DOHH2 (cell line): Measurements from ENCODE around the gene IL32.
A peak's percentile ranks its signal among the peaks of the same experiment; 100 is the strongest.

ENCODE experiments used
- H3F3A ChIP-seq: fragments of 200-600 bp; sonication (generic), shearing (Covaris generic); 2 replicates; pipeline ENCODE4 v1.6.0; 2016; ENCODE audit warnings: antibody characterized with exemption, mild to moderate bottlenecking; ENCODE audit not compliant: control insufficient read depth, insufficient read depth
- H3K27ac ChIP-seq: fragments of 200-600 bp; sonication (generic); 2 replicates; pipeline ENCODE4 v1.5.1; 2014; ENCODE audit warnings: low read depth, mild to moderate bottlenecking, low read length, moderate library complexity
- H3K27me3 ChIP-seq: fragments of 200-600 bp; sonication (generic); 2 replicates; pipeline ENCODE4 v1.6.1; 2014; ENCODE audit warnings: mild to moderate bottlenecking, low read length, mixed read lengths; ENCODE audit not compliant: control insufficient read depth
- H3K36me3 ChIP-seq: fragments of 200-600 bp; sonication (generic); 2 replicates; pipeline ENCODE4 v1.6.1; 2014; ENCODE audit warnings: mild to moderate bottlenecking, low read length, moderate library complexity, mixed read lengths; ENCODE audit not compliant: control insufficient read depth
- H3K4me1 ChIP-seq: fragments of 200-600 bp; sonication (generic); 2 replicates; pipeline ENCODE4 v1.6.1; 2014; ENCODE audit warnings: mild to moderate bottlenecking, low read length, mixed read lengths; ENCODE audit not compliant: control insufficient read depth
- H3K4me2 ChIP-seq: fragments of 200-600 bp; sonication (generic); 2 replicates; pipeline ENCODE4 v1.6.0; 2014; ENCODE audit warnings: mild to moderate bottlenecking, low read length, moderate library complexity
- H3K4me3 ChIP-seq: fragments of 200-600 bp; sonication (generic); 2 replicates; pipeline ENCODE4 v1.5.1; 2014; ENCODE audit warnings: mild to moderate bottlenecking, low read length, mixed read lengths
- H3K79me2 ChIP-seq: fragments of 200-600 bp; sonication (generic); 2 replicates; pipeline ENCODE4 v1.6.1; 2014; ENCODE audit warnings: mild to moderate bottlenecking, low read length, mixed read lengths; ENCODE audit not compliant: control insufficient read depth
- H3K9me2 ChIP-seq: fragments of 200-600 bp; sonication (generic); replicated peaks from 2 replicates; pipeline ENCODE4 v1.6.1; 2014; ENCODE audit warnings: mild to moderate bottlenecking, low read length, mixed read lengths; ENCODE audit not compliant: control insufficient read depth
- H3K9me3 ChIP-seq: fragments of 200-600 bp; sonication (generic); 2 replicates; pipeline ENCODE4 v1.6.1; 2014; ENCODE audit warnings: antibody characterized with exemption, low read length, mixed read lengths; ENCODE audit not compliant: control insufficient read depth, insufficient read depth
- H4K20me1 ChIP-seq: fragments of 200-600 bp; sonication (generic); 2 replicates; pipeline ENCODE4 v1.6.0; 2014; ENCODE audit warnings: low read depth, mild to moderate bottlenecking, antibody characterized with exemption, low read length, moderate library complexity; ENCODE audit not compliant: control insufficient read depth, insufficient read depth
- CTCF ChIP-seq: fragments of 200-600 bp; sonication (generic); IDR thresholded peaks from one replicate; pipeline ENCODE4 v1.5.1; 2014; ENCODE audit warnings: antibody characterized with exemption, mild to moderate bottlenecking, low read depth, low read length; ENCODE audit not compliant: poor library complexity, severe bottlenecking
- EZH2phosphoT487 ChIP-seq: fragments of 200-600 bp; sonication (generic); IDR thresholded peaks from 2 replicates; pipeline ENCODE4 v1.6.1; 2017; ENCODE audit warnings: borderline replicate concordance, mild to moderate bottlenecking, antibody characterized with exemption, low read length, moderate library complexity, mixed read lengths

IL32 gene

GRCh38 chr16:3029491-3030221 lies 35.8 kb upstream of the IL32 start:
- no peak overlapping the region for H3K27ac ChIP-seq
- peaks cover 16% of the 10 kb centered on the region for H3K4me1 ChIP-seq
- peaks cover 5% of the 10 kb centered on the region for H3K79me2 ChIP-seq
- no peak overlapping the region for H3K4me3 ChIP-seq
- H3K9me3 ChIP-seq = no peaks in the 10 kb centered on the region
- no peaks in the 10 kb centered on the region for H3K9me2 ChIP-seq
- TF ChIP-seq EZH2phosphoT487 (no peak), CTCF (no peak)
- H3K36me3 ChIP-seq = peaks cover 19% of the 10 kb centered on the region
- H4K20me1 ChIP-seq = no peaks in the 10 kb centered on the region; the same call in 1 of the 2 replicates
- peaks cover 52% of the 10 kb centered on the region for H3K27me3 ChIP-seq
- H3K4me2 ChIP-seq = no peak overlapping the region
- H3F3A ChIP-seq = 0 out of 2 replicates have a peak, but pooled peaks cover 2% of the 10 kb centered on the region

DNA sequence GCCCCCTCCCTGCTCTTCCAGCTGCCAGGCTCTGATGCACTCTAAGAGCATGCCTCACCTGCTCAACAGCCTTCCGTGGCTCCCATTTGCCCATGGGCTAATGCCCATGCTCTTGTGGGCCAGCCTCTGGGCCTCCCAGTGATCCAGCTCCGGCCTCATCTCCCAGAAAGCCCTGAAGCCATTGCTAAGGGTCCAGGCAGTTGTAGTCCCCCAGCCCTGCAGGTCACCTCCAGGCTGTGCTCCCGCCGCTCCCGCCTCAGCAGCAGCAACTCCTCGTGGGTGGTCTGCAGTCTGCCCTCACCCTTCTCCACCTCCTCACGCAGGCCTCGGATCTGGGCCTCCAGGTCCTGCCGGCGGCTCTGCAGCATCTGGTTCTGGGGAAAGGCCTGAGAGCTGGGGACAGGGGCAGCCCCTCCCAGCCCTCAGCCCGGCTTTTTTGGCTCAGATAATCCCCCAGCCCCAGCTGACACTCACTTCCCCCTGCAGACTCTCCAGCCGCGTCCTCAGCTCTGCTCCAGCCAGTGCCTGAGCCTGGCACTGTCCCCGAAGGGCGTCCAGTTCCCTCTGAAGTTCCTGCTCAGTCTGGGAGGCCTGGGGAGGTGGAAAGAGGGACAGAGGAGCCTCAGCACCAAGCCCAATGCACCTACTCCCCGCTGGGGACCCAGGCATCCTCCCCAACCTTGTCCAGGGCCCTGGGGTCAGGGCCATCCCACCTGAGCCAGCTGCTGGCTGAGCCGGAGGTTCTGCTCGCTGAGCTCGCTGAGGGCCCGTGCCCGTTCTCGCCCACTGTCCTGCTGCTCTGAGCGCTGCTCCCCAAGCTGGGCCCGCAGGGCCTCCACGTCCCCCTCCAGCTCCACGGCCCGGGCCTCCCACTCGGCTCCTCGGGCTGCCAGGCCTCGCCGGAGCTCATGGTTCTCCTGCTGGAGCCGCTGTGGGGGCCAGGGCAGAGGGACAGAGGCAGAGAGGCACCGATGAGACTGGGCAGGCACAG lies 34.9 kb upstream of the IL32 start:
- H3K79me2 ChIP-seq = no peaks in the 10 kb centered on the region
- H3K4me2 ChIP-seq = no peak overlapping the region
- H3K9me3 ChIP-seq = no peaks in the 10 kb centered on the region
- no peak overlapping the region for H3K27ac ChIP-seq
- no peaks in the 10 kb centered on the region for H3K9me2 ChIP-seq
- H3K36me3 ChIP-seq = peaks cover 19% of the 10 kb centered on the region
- 0 out of 2 replicates have a peak, but pooled peaks cover 2% of the 10 kb centered on the region for H3F3A ChIP-seq
- peaks cover 58% of the 10 kb centered on the region for H3K27me3 ChIP-seq
- no peak overlapping the region for H3K4me3 ChIP-seq
- peaks cover 16% of the 10 kb centered on the region for H3K4me1 ChIP-seq
- TF ChIP-seq CTCF = no peak
- no peak for TF ChIP-seq EZH2phosphoT487
- no peaks in the 10 kb centered on the region; the same call in 1 of the 2 replicates for H4K20me1 ChIP-seq

DNA sequence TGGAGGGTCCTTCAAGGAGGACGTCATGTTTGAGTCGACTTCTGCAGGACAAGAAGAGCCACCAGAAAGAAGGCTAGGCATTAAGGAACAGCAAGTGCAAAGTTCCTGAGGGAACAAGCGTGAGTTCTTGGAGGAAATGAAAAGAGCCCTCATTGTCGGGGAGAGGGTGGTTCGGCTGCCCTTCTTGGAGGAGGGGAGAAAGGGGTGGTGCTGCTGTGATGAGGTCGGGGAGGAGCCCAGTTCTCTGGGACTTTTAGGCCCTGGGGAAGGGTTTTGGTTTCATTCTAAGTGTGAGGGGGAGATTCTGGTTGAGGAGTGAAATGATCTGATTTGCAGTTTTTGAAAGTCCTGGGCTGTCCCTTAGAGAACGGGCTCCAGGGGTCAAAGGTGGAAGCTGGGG lies 32.8 kb upstream of the IL32 start:
- no peaks in the 10 kb centered on the region; the same call in 1 of the 2 replicates for H4K20me1 ChIP-seq
- peaks cover 23% of the 10 kb centered on the region for H3K4me1 ChIP-seq
- no peak overlapping the region for H3K4me3 ChIP-seq
- no peaks in the 10 kb centered on the region for H3K9me3 ChIP-seq
- no peak overlapping the region for H3K4me2 ChIP-seq
- H3K27ac ChIP-seq = no peak overlapping the region
- H3K79me2 ChIP-seq = no peaks in the 10 kb centered on the region
- H3K36me3 ChIP-seq = no peaks in the 10 kb centered on the region
- peaks cover 80% of the 10 kb centered on the region for H3K27me3 ChIP-seq
- TF ChIP-seq EZH2phosphoT487 (peak; percentile 56; the same call in 1 of the 2 replicates), CTCF (no peak)
- H3F3A ChIP-seq = 0 out of 2 replicates have a peak, but pooled peaks cover 2% of the 10 kb centered on the region
- H3K9me2 ChIP-seq = no peaks in the 10 kb centered on the region
